Keratinocyte (primary cell): ENCODE data around the gene TOMM40.

Source experiments
- EZH2 ChIP-seq: IDR thresholded peaks from one replicate; pipeline ENCODE4 v1.6.1; 2012; ENCODE audit warnings: inconsistent platforms, mild to moderate bottlenecking, low read length, moderate library complexity
- TF ChIP-seq, protein P1 (sequence below), 3 experiments: IDR thresholded peaks in 1 of 3; conservative IDR thresholded peaks in 1 of 3; optimal IDR thresholded peaks in 1 of 3; 2 replicates in 2 of 3; 3 replicates in 1 of 3; pipeline versions ENCODE3 to v1.5.1; 2011; ENCODE audit warnings: low read length in 3 of 3, mild to moderate bottlenecking in 3 of 3, moderate library complexity in 2 of 3, control low read depth in 1 of 3, inconsistent platforms in 1 of 3; ENCODE audit not compliant: insufficient read depth in 2 of 3; ENCODE audit errors: extremely low read depth in 1 of 3

- TF ChIP-seq, protein P1, sequence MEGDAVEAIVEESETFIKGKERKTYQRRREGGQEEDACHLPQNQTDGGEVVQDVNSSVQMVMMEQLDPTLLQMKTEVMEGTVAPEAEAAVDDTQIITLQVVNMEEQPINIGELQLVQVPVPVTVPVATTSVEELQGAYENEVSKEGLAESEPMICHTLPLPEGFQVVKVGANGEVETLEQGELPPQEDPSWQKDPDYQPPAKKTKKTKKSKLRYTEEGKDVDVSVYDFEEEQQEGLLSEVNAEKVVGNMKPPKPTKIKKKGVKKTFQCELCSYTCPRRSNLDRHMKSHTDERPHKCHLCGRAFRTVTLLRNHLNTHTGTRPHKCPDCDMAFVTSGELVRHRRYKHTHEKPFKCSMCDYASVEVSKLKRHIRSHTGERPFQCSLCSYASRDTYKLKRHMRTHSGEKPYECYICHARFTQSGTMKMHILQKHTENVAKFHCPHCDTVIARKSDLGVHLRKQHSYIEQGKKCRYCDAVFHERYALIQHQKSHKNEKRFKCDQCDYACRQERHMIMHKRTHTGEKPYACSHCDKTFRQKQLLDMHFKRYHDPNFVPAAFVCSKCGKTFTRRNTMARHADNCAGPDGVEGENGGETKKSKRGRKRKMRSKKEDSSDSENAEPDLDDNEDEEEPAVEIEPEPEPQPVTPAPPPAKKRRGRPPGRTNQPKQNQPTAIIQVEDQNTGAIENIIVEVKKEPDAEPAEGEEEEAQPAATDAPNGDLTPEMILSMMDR (optimal IDR thresholded peaks at IDR 0.05 in 1 of 3, IDR thresholded peaks at IDR 0.05 in 1 of 3, conservative IDR thresholded peaks at IDR 0.05 in 1 of 3; ENCODE audit: extremely low read depth in 1 of 3, insufficient read depth in 2 of 3, low read length in 3 of 3) = no peak
- no peak for TF ChIP-seq EZH2
These were observed 33.2 kb upstream of the TOMM40 start for GRCh38 chr19:44857837-44858236.
